ENCODE measurements around the gene ZNF614. TPM values are rescaled to one million over a fixed set of nuclear protein-coding genes. Genes with fewer than 3 reads are reported as not detected.

Gene ZNF614
- 6.5 and 9.4 TPM in 2 replicates for total RNA-seq

DNA sequence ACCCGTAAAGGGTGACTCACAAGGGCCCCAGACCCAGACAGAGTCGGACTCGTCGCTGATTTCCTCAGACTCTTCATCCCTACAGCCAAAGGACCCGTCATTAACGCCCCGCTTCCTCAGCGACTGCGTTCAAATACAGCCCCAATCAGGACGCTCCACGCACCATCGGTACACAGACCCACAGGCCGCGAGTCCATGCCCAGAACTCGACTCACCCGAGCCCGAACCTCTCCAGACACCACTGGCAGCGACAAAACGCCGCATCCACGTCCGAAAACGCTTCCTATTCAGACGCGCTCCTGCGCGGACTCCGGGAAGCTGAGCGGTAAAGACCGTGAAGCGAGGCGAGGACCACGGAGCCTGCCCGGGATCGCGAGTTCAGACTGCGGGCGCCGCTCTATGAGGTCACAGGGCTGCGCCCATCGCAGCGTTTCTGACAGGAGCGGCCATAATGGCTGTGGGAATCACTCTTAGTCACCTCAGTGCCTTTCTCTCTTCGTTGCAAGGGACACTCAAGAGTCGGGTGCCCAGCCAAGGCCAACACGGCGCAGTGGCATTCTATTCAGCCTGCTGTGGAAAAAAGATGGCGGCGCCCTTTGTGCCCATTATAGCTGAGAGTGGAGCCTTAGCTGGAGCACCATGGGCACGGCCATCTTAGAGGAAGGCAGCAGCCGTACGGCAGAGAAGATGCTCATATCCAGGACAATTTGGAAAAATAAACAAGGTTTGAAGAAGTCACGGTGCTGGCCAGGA, at the start of gene ZNF614:
ZNF614 (minus strand) TSS at position 353 of the 753 bp plus-strand sequence. CDS start 2,634 bp downstream, outside the sequence.

DNA sequence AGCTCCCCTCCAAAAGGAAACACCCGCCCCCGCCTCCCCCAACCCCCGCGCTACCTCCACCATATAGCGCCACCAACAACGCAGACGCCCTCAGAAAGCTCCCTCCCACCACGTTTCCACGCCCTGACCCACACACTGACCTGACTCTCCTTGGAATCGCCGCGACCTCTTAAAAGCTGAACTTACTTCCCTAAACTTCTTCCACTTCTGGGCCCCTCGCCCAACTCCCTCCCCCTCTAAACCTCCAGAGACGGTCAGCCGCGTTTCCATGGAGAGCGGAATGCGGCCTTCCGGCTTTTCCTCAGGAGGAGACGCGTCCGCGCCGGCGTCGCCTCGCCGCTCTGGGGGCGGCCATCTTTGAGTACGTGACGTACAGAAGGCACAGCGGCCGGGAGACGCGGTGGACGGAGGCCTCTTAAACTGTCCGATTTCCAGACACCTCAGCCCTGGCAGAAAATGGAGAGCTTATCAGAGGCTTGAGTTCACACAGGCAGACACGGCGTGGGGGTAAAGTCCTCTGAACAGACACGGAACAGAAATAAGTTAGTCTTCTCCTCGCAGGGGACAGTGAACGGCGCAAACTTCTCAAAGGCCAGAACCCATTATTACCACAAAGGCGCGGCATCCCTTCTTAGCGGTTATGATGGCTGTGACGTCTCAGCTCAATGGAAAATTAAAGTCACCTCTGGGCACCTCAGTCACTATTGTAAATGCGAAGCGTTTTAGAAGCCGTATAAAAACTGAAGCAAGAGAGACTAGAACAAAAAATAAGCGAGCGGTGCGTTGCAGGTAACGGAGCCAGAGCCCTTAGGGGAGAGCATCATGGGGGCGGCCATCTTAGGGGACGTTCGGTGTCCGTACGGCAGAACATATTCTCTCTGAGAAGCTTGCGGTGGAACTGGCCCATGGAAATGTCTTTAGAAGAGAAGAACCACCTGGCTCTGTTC, 20.6 kb upstream of the ZNF614 start, which contains the start of gene ZNF432:
ZNF432 (minus strand) TSS at position 284 of the 947 bp plus-strand sequence. CDS start 1,970 bp downstream, outside the sequence.

DNA sequence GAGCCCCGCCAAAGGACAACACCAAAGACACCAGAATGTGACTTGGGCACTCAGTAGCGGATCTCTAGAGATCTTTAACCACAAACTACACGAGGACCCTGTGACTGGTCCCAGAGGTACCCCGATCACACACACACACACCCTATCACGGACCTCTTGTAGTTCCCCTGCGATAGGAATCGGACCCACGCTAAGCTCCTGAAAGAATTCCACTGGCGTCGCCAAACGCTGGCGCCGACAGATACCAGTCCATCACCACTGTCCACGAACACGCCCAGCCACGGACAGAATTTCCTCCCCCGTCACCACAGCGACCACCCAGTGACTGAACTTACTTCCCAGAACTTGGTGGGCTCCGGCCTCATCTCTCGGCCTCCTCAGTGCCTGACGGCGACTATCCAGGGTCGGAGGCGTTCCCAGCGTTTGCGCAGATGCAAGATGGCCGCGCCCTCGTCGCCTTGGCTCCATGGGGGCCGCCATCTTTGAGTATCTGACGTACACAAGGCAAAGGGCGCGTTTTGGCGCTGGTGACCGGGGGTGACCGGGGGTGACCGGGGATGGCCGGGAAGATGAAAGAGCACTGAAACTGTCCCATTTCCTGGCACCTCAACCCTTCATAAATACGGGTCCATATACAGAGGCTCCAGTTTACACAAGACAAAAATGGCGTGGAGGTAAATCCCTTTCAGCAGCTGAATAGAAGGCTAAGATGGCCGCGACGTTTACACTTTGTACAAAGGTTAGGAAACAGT, 20.2 kb downstream of the ZNF614 start, which contains the start of gene ZNF615:
ZNF615 (minus strand) TSS at position 406 of the 752 bp plus-strand sequence. CDS start 4,500 bp downstream, outside the sequence.

DNA sequence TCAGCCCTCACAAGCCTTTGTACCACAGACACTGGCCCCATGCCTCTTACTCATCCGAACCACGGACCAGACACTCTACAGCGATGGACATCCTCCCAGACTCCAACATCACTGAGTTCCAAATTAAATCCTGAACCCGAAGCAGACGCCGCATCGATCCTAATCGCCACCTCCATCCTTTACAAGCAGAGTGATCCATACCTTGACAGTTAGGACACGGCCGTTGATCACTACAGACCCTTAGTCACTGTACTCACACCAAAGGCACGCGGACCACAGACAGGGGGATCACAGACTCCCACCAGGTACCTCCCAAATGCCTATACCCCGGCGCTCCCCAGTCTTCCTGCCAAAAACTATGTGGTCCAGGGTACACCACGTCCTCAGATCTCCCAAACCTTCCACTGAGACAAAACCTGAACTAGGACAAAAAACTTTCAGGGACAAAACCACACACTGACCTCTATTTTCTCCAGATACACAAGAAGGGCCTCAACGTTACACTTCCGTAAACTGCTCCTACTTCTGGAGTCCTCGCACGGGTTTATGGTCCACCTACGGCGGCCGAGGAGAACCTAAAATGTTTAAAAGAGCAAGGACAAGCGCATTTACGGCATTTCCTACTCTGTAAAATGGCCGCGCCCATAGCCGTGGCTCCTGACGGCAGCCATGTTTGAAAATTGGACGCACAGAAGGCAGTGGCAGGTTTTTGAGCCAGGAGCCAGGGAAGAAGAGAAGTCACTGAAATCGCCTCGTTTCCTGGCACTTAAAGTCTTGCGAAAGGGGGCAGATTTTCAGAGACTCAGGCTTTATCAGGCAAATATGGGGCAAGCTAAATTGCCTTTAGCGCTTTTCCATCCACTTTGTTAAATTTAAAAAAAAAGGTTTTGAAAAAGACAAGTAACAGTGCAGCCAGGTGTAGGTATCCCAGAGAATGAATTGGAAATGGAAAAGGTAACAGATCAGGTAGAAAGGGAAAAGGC, 41.6 kb downstream of the ZNF614 start, which contains the start of gene ZNF350:
ZNF350 (minus strand) TSS at position 532 of the 983 bp plus-strand sequence. CDS start 12,480 bp downstream, outside the sequence.

Other genes starting within 250 kb of the ZNF614 start
- not detected in 2 replicates for gene FPR3, start 233.2 kb downstream of the ZNF614 start, total RNA-seq
- gene ZNF577, start 140.4 kb downstream of the ZNF614 start, total RNA-seq, result 1.6 and 6.9 TPM in 2 replicates
- 4.4 and 11.0 TPM in 2 replicates for gene ZNF649, start 123.4 kb downstream of the ZNF614 start, total RNA-seq
- gene ZNF613, start 100.9 kb downstream of the ZNF614 start, total RNA-seq, result 5.3 and 14.6 TPM in 2 replicates
- 6.2 and 11.2 TPM in 2 replicates for gene ZNF350, start 41.5 kb downstream of the ZNF614 start, total RNA-seq
- 7.9 and 11.8 TPM in 2 replicates for gene ZNF615, start 20.2 kb downstream of the ZNF614 start, total RNA-seq
- 3.9 and 8.4 TPM in 2 replicates for gene ZNF432, start 20.5 kb upstream of the ZNF614 start, total RNA-seq
- gene ZNF841, start 67.4 kb upstream of the ZNF614 start, total RNA-seq, result 9.4 and 20.1 TPM in 2 replicates
- 4.7 and 13.0 TPM in 2 replicates for gene ZNF616, start 111.6 kb upstream of the ZNF614 start, total RNA-seq
- gene ZNF836, start 143.2 kb upstream of the ZNF614 start, total RNA-seq, result 5.3 and 11.7 TPM in 2 replicates
- 79.8 and 217 TPM in 2 replicates for gene PPP2R1A, start 161.7 kb upstream of the ZNF614 start, total RNA-seq
- 4.9 and 16.7 TPM in 2 replicates for gene ZNF766, start 241.2 kb upstream of the ZNF614 start, total RNA-seq

Measured in bladder microvascular endothelial cell (primary cell).